Heart right ventricle (tissue), 16 donors: Measurements from ENCODE around the gene ZNF341. TPM values are rescaled to one million over a fixed set of nuclear protein-coding genes. Genes with fewer than 3 reads are reported as not detected.

ENCODE experiments used
- ATAC-seq, 8 donors: fragments of 200-7000 bp; cut with Tn5 transposase; one replicate each; pipeline ENCODE4 v1.9.1; 2020; ENCODE audit warnings: mild to moderate bottlenecking in 8 of 8, moderate library complexity in 8 of 8, moderate number of reproducible peaks in 1 of 8
- DNase-seq, 2 donors: peaks; one replicate each; pipeline ENCODE4 v3.0.0-alpha.2; 2020
- H3K27ac ChIP-seq, 10 donors: fragments of 200-600 bp; sonication (generic) in 2 of 10; one replicate each; pipeline versions ENCODE4 v1.5.0 to v1.8.0; 2020 to 2022; ENCODE audit warnings: mild to moderate bottlenecking in 3 of 10
- H3K27me3 ChIP-seq, 7 donors: fragments of 200-600 bp; one replicate each; pipeline ENCODE4 v1.8.0; 2021 to 2022; ENCODE audit warnings: mild to moderate bottlenecking in 2 of 7
- H3K36me3 ChIP-seq, 9 donors: fragments of 200-600 bp; sonication (generic) in 1 of 9; one replicate each; pipeline versions ENCODE4 v1.5.0 to v1.8.0; 2020 to 2022; ENCODE audit warnings: mild to moderate bottlenecking in 2 of 9
- H3K4me1 ChIP-seq, 9 donors: fragments of 200-600 bp; sonication (generic) in 1 of 9; one replicate each; pipeline versions ENCODE4 v1.5.0 to v1.8.0; 2020 to 2022; ENCODE audit warnings: mild to moderate bottlenecking in 4 of 9
- H3K4me3 ChIP-seq, 10 donors: fragments of 200-600 bp; sonication (generic) in 2 of 10; one replicate each; pipeline versions ENCODE4 v1.5.0 to v1.8.0; 2020 to 2022; ENCODE audit warnings: mild to moderate bottlenecking in 7 of 10, moderate library complexity in 2 of 10
- H3K9me3 ChIP-seq, 11 donors: fragments of 200-600 bp in 10 of 11; sonication (generic) in 2 of 11; one replicate each; pipeline versions ENCODE4 v1.5.0 to v1.8.0; 2013 to 2022; ENCODE audit warnings: mild to moderate bottlenecking in 2 of 11, control low read depth in 1 of 11, moderate library complexity in 1 of 11
- WGBS, 2 donors: extraction: QIAGEN DNeasy Blood & Tissue Kit; methylation state at CpG; one replicate each; pipeline ENCODE4 v1.1.7; 2013; ENCODE audit warnings: inconsistent platforms in 1 of 2; 5-methylcytosine and 5-hydroxymethylcytosine counted together
- intact Hi-C, 10 donors: fragments of 100-400 bp; cut with DNase I; formaldehyde crosslinking; loops; one replicate each; pipeline versions ENCODE4 v1.11.1 to v1.14.2; 2022
- polyA plus RNA-seq, 2 donors: library from polyadenylated mRNA; stranded (reverse); fragments of 200-250 nt; gene quantifications; one replicate each; pipeline ENCODE4 v1.2.3, GENCODE V29; 2013
- total RNA-seq, 10 donors: library from RNA; stranded (reverse); fragmentation: NEBNext Ultra II Directional in 3 of 10; extraction: Animal tissue kit (Norgen Biotek cat#: 25700) in 3 of 10; gene quantifications; one replicate each; pipeline versions ENCODE4 v1.2.1 to v1.2.4, GENCODE V29; 2021 to 2023
- TF ChIP-seq, protein P1 (sequence below), 9 donors: fragments of 200-600 bp; sonication (generic) in 2 of 9; IDR thresholded peaks; one replicate each; pipeline versions ENCODE4 v1.5.0 to v1.8.0; 2021 to 2022; ENCODE audit warnings: antibody characterized with exemption in 9 of 9, mild to moderate bottlenecking in 5 of 9, moderate library complexity in 1 of 9
- donor health status: Arrhythmogenic right ventricular cardiomyopathy.
- donor health status: ischemic (EF 13 %, LVEDD 7.1; RV severe dilation, severe dysfunction).
- donor health status: healthy with polysubstance abuse.
- donor health status: DM: no; HTN: yes; CAD: no.
- donor health status: DM: no; HTN: no; CAD: no.
- donor health status: ischemic (EF 25% LVEDD 6.9; RV normal size, moderate dysfunction).
- donor health status: ischemic (EF 25% LVEDD 5.7; RV mildly dilated, moderate dysfunction).
- donor health status: healthy.
- donor health status: DM: yes; HTN: yes; CAD: no.
- donor health status: Ischemic cardiomyopathy.
- donor health status: ischemic (EF 35%, LVEDD 5.7; RV mildly dilated, moderate dysfunction).
- donor health status: nonischemic (EF 11% LVEDD 7.7; RV severe dilation, severe dysfunction).
- donor health status: DM: yes; HTN: yes; CAD: no.
- donor health status: PGD.
- donor health status: ischemic (EF 29% LVEDD 5.4; RV normal size, mild dysfunction).
- donor health status: nonischemic (EF 23%, LVEDD 6.1; RV moderate dilation, normal function).

Gene ZNF341
- total and polyA plus RNA-seq, 12 donors = 0.85 to 3.7 (median 1.7) TPM

- WGBS, 2 donors = 47 to 55% methylated on average over 5 of the region's 5 CpGs
- H3K27ac ChIP-seq = peak overlapping the region in 1 of 10 donors; percentile 99
- H3K9me3 ChIP-seq = no peaks in the 10 kb centered on the region
- TF ChIP-seq, protein P1, sequence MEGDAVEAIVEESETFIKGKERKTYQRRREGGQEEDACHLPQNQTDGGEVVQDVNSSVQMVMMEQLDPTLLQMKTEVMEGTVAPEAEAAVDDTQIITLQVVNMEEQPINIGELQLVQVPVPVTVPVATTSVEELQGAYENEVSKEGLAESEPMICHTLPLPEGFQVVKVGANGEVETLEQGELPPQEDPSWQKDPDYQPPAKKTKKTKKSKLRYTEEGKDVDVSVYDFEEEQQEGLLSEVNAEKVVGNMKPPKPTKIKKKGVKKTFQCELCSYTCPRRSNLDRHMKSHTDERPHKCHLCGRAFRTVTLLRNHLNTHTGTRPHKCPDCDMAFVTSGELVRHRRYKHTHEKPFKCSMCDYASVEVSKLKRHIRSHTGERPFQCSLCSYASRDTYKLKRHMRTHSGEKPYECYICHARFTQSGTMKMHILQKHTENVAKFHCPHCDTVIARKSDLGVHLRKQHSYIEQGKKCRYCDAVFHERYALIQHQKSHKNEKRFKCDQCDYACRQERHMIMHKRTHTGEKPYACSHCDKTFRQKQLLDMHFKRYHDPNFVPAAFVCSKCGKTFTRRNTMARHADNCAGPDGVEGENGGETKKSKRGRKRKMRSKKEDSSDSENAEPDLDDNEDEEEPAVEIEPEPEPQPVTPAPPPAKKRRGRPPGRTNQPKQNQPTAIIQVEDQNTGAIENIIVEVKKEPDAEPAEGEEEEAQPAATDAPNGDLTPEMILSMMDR (IDR thresholded peaks at IDR 0.05) = no peak
- no peak for DNase-seq
- H3K36me3 ChIP-seq = peaks cover 0 to 9% (median 0%) of the 10 kb centered on the region in 9 donors
- no peak overlapping the region for H3K4me3 ChIP-seq
- ATAC-seq = no peak
- no peaks in the 10 kb centered on the region for H3K27me3 ChIP-seq
- H3K4me1 ChIP-seq = peaks cover 4 to 46% (median 35%) of the 10 kb centered on the region in 9 donors
- intact Hi-C loops = loop anchor here in 1 of 10 donors (5.0 kb wide), 1 partner anchor 182 kb away; the partner anchor contains the start of gene RALY
Observed at GRCh38 chr20:33810259-33810658, 78.5 kb downstream of the ZNF341 start.

DNA sequence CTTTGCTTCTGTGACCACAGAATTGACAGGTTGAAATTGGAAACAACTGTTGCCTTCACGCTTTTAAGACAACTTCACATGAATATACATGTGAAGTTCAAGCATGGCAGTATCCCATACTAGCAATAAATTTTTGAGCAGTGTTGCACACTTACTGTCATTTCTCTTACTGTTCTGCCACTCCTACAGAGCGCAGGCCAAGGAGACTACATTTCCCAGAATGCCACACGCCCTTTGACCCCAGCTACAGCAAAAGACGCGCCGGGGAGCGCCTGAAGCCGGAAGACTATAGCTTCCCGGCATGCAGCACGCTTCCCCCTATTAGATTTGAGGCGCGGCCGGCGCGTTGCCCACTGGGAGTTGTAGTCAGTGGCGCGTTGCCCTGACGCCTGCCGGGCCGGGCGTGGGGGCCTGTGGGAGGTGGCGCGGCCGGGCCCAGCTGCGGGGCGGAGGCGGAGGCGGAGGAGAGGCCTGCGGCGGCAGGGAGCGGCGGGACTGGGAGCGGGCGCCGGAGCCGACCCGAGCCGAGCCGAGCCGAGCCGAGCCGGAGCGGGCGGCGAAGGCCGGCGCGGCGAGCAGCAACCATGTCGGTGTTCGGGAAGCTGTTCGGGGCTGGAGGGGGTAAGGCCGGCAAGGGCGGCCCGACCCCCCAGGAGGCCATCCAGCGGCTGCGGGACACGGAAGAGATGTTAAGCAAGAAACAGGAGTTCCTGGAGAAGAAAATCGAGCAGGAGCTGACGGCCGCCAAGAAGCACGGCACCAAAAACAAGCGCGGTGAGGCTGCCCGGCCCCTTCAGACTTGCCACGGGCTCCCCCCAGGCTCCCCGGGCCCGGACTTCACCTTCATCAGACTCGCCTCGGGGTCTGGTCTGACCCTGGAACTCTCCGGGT, 79.3 kb downstream of the ZNF341 start, which contains the start of gene CHMP4B:
Gene CHMP4B, plus strand, starts transcription at position 464 of the 891 bp plus-strand sequence. Its CDS starts 121 bp downstream, at position 585.
- Histone ChIP-seq H3K27me3 (no peaks in the 10 kb centered on the region), H3K9me3 (no peaks in the 10 kb centered on the region), H3K4me1 (peaks cover 4 to 54% (median 43%) of the 10 kb centered on the region in 9 donors), H3K27ac (peak within 1 kb of the TSS; percentile 87 to 99 (median 94)), H3K36me3 (peaks cover 0 to 17% (median 0%) of the 10 kb centered on the region in 9 donors), H3K4me3 (peak within 1 kb of the TSS; percentile 76 to 97 (median 96))
- ATAC-seq = peak; percentile 98 to 100 (median 99)
- peak; percentile 99 to 100 for DNase-seq
- WGBS, 2 donors = 0 to 1% methylated on average over 66 to 71 of the region's 71 CpGs
- intact Hi-C loops = loop anchor here in 3 of 10 donors (1.0 to 5.0 kb wide), 3 partner anchors 31 to 182 kb away; partner anchors contain the start of gene RALY (in 2 of the 3)
- TF ChIP-seq, protein P1 (IDR thresholded peaks at IDR 0.05) = no peak

GRCh38 chr20:33811776-33812151, 80.0 kb downstream of the ZNF341 start:
- TF ChIP-seq, protein P1 (IDR thresholded peaks at IDR 0.05) = no peak
- H3K27ac ChIP-seq = peak overlapping the region; percentile 87 to 99 (median 94)
- peaks cover 4 to 61% (median 47%) of the 10 kb centered on the region in 9 donors for H3K4me1 ChIP-seq
- ATAC-seq = peak in 3 of 8 donors; percentile 1 to 18 (median 2)
- H3K36me3 ChIP-seq = peaks cover 0 to 20% (median 0%) of the 10 kb centered on the region in 9 donors
- DNase-seq = no peak
- peak overlapping the region; percentile 76 to 97 (median 96) for H3K4me3 ChIP-seq
- intact Hi-C loops = loop anchor here in 3 of 10 donors (1.0 to 5.0 kb wide), 3 partner anchors 31 to 182 kb away; partner anchors contain the start of gene RALY (in 2 of the 3)
- no peaks in the 10 kb centered on the region for H3K27me3 ChIP-seq
- 0 to 1% methylated on average over 12 of the region's 12 CpGs for WGBS, 2 donors
- H3K9me3 ChIP-seq = no peaks in the 10 kb centered on the region

DNA sequence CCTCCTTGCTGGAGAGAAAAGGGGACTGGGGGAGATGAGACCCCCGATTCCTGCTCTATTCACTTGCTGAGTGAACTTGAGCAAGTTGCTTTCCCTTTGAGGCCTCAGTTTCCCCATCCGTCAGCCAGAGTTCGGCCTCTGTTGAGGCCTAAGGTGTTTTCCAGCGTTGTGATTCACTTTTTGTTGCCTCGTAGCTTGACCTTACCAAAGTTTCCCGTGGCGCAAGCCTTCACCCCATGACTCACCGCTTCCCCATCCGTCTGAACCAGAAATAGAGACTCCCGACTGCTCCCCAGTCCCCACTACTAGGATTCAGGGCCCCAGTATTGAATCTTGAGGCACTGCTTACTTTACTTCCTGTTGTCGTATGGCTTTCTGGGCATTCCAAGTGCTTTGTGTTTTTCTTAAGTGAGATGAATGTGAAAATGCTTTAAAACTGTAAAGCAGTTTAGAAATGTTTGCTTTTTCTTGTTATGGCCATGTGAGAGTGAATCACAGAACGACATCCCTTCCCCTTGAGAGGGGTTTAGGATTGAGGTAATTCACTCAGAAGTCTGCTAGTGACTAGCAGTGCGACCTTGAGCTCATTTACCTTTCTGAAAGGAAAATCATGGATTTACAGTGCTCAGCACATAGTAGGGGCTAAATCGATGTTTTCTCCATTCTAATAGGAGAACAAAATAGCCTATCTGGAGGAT, 80.5 kb downstream of the ZNF341 start:
- peaks cover 0 to 20% (median 0%) of the 10 kb centered on the region in 9 donors for H3K36me3 ChIP-seq
- no peaks in the 10 kb centered on the region for H3K9me3 ChIP-seq
- DNase-seq = peak; percentile 29 to 65
- H3K27me3 ChIP-seq = no peaks in the 10 kb centered on the region
- H3K27ac ChIP-seq = peak overlapping the region; percentile 87 to 99 (median 94)
- intact Hi-C loops = loop anchor here in 1 of 10 donors (5.0 kb wide), 1 partner anchor 180 kb away; the partner anchor contains the start of gene RALY
- WGBS, 2 donors = 7 to 9% methylated on average over 14 of the region's 14 CpGs
- H3K4me1 ChIP-seq = peaks cover 4 to 66% (median 52%) of the 10 kb centered on the region in 9 donors
- TF ChIP-seq, protein P1 (IDR thresholded peaks at IDR 0.05) = no peak
- H3K4me3 ChIP-seq = peak overlapping the region; percentile 76 to 97 (median 96)
- ATAC-seq = peak; percentile 7 to 62 (median 44)
